Ovary (tissue), 3 donors: Measurements from ENCODE around the gene TNFSF13.

Source experiments
- EP300 ChIP-seq: sonication (generic); formaldehyde crosslinking; IDR thresholded peaks from one replicate; pipeline ENCODE4 v1.6.1; 2017; ENCODE audit warnings: antibody characterized with exemption
- TF ChIP-seq, protein P1 (sequence below), 3 donors: fragments of 450-650 bp in 2 of 3; fragments of 200-600 bp in 1 of 3; IDR thresholded peaks; one replicate each; pipeline versions ENCODE4 v1.5.1 to v1.8.0; 2016 to 2022; ENCODE audit warnings: antibody characterized with exemption in 3 of 3, mild to moderate bottlenecking in 1 of 3
- donor health status: DM: no; HTN: no; CAD: no.

- no peak for TF ChIP-seq EP300
- TF ChIP-seq, protein P1, sequence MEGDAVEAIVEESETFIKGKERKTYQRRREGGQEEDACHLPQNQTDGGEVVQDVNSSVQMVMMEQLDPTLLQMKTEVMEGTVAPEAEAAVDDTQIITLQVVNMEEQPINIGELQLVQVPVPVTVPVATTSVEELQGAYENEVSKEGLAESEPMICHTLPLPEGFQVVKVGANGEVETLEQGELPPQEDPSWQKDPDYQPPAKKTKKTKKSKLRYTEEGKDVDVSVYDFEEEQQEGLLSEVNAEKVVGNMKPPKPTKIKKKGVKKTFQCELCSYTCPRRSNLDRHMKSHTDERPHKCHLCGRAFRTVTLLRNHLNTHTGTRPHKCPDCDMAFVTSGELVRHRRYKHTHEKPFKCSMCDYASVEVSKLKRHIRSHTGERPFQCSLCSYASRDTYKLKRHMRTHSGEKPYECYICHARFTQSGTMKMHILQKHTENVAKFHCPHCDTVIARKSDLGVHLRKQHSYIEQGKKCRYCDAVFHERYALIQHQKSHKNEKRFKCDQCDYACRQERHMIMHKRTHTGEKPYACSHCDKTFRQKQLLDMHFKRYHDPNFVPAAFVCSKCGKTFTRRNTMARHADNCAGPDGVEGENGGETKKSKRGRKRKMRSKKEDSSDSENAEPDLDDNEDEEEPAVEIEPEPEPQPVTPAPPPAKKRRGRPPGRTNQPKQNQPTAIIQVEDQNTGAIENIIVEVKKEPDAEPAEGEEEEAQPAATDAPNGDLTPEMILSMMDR (IDR thresholded peaks at IDR 0.05): no peak
Measured at GRCh38 chr17:7569571-7569970, 11.0 kb downstream of the TNFSF13 start.
